HG03521 (cell line): ENCODE measurements around the gene HHATL.

ENCODE experiments used
- ATAC-seq: cut with Tn5 transposase; IDR thresholded peaks from one replicate; pipeline ENCODE4 v1.9.1; 2021; ENCODE audit warnings: mild to moderate bottlenecking, moderate library complexity; ENCODE audit not compliant: unreplicated experiment

Gene HHATL

DNA sequence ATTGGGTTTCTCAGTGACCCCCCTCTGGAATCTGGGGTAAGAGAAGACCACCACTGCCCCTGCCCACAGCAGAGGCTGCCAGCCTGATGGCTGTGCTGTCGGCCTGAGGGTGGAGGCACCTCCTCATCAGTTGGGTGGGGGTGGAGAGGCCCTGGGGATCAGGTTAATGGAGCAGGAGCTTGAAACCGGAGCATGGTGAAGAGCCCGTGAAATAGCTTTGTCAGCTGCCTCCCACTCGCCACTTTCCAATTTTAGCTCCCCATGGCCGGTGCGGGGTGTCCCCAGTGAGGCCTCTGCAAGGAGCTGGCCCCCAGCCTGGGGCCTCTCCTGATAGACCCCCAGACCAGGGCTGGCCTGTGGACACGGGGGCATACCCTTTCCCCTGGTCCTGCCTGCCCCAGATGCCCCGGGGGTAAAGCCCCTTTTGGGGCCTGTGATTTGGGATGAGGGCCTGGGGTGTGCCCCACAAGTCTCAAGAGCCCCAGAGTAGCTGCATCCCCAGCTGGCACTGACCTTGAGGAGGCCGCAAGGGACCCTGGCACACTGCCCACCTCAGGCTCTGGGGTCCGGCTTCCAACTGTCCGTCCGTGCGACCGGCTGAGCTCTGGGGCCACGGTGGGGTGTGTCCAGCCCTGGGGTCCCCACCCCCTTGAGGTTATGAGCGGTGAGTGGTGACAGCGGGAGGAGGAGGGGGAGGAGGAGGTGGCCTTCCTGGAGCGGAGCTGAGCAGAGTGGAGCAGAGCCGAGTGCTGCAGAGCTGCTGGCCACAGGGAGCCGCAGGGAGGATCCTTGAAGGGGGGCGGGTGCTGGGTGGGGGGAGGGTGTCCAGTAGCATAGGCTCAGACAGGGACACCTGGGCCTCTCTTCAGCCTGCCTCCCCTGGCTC is at the start of gene HHATL:
Gene HHATL (minus strand): TSS at position 733 of the 886 bp plus-strand sequence. CDS start 1,972 bp downstream, outside the sequence.
- no peak for ATAC-seq

DNA sequence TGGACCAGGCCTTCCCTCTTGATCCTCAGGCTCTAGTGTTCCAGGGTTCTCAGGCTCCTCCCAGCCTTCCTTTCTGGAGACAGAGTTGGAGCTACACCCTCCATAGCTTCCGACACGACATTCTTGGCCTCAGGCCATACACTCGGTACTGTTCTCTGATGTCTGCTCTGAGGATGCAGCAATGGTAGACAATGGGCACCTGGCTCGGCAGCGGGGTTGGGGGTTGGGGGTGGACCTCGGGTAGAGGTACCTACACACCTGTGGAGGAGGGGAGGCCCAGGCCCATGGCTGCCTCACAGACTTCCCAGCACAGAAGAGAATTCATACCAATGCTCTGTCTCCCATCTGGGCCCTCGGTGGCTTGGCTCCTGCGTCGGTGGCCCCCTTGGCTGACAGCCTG is 49.0 kb upstream of the HHATL start:
- ATAC-seq: no peak

DNA sequence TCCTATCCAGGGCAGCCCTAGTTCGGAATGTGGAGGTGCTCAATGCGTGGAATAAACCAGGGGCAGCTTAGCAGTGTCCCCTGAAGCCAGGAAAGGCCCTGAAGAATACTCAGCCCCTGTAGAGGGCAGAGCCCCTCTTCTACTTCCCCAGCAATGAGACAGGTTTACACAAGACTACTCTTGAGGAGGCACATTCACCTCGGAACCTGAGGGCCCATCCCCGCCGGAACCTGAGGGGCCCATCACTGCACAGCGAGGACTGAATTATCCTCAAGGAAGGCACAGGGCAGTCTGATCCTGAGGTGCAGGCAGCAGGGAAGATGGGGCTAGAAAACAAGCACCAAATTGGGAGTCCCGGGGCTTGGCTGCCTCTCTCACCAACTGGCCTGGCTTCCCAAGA is 48.2 kb upstream of the HHATL start:
- no peak for ATAC-seq

- ATAC-seq: no peak
These were observed 47.2 kb upstream of the HHATL start for GRCh38 chr3:42749753-42750231.

DNA sequence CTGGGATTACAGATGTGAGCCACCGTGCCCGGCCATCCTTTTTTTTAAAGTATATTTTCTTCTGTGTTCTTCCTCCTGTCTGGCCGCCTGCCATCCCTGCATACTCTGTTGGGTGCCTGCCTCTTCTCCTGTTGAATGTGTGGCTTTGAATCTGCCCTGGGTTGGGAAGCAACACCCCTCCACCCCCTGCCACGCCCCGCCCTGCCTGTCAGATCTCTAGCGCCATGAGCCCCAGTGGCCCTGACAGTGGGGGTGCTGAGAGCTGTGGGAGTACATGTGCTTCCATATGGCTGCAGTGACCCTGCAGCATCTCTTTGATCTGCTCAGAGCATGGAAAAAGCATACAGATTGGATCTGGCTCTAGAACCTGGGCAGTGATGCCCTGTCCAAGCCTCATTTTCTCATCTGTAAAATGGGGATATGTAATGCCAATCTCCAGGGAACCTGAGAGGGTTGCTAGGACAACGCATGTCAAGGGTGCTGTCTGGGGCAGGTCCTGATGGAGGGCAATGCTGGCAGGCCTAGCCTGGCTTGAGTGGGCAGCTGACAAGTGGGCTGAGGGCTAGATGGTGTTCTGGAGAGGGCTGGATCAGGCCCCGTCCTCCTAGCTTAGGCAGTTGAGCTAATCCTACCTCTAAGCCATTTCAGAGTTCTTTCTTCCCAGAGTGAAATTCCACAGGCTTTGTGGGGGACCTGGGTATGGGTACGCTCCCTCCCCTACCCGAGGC is 46.6 kb upstream of the HHATL start:
- ATAC-seq: no peak

DNA sequence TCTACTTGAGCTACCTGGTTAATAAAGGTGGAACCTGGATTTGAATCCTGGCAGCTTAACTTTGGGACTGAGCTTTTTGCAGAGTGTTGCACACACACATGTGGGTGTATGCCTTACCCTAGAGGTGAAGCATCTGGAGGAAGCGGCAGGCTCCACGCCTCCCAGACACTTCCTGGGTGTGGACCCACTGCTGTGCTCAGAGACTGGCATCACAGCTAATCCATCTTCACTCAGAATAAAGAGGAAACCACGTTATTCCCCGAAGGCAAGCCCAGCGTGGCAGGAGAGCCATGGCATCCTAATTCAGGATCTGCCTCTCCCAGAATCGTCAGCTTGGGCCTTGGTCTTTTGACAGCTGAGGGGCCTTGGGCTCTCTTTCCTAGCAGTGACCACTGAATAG is 45.0 kb upstream of the HHATL start:
- ATAC-seq: no peak

DNA sequence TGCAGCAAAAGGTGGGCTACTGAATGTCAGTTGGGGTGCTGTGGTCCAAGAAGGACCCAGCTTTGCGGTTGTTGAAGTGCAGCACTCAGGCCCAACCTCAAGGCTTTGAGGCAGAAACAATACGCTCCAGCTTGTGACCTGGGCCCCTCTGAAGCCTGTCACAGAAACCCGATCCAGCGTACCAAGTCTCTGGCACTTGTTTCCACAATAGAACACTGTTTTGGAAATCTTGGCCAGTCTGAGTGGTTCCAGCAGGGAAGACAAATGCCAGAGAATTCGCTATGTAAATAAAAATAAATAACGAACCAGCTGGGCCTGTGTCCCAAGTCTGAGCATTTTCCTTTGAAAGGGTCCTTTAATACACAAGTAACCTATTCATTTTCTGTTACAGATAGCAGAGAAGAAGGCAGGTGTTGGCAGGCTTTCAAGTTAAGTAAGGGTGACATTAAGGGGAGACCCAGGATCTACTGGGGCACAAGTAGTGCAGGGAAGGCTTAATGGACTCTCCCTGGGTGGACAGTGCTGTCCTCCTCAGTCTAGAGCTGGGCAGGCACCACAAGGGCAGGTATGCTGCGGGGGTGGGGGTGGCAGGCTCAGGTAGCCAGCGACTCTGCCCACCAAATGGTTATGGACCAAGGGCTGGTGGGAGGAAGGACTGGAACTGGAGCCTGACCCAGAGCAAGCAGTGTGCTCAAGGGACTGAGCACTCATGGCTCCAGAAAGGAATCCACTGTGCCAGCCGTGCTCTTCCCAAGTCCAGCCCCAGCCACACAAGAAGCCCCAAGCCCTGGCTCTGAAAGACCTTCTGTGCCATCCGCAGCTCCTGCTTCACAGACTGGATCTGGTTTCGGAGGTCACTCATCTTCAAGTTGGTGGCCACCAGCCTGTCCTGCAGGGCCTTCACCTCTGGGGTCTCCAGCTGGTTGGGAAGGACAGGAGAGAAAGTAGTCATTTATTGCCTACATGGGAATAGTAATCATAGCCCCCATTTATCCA is 44.2 kb upstream of the HHATL start:
- no peak for ATAC-seq

DNA sequence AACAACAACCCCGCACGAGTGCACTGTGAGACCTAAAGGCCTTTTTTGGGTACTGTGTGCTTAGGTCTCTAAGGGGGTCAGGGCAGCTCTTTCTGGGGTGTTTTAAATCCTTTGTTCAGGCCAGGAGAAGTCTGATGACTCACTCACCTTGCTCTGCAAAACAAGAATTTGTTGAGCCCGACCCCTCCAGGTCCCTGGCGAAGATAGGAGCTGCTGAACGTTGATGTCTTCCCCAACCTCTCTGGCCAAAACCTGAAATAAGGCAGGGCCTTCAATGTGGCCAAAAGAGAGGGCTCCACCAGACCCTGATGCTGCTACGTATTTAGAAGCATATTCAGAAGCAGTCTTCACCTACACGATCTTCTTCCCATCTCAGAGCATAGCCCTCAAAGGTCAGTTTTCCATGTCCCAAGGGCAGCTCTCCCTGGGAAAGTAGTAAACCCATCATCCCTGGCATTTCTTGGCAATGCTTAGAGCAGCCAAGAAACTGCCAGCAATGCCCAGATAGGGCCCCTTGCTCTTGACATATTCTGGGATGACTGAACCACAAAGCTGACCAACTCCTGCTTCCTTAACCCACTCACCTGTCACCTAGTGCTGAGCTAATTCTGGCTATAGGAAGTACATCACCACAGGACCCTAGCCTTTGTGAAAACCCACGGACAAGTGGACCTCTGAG is 43.3 kb upstream of the HHATL start:
- no peak for ATAC-seq

DNA sequence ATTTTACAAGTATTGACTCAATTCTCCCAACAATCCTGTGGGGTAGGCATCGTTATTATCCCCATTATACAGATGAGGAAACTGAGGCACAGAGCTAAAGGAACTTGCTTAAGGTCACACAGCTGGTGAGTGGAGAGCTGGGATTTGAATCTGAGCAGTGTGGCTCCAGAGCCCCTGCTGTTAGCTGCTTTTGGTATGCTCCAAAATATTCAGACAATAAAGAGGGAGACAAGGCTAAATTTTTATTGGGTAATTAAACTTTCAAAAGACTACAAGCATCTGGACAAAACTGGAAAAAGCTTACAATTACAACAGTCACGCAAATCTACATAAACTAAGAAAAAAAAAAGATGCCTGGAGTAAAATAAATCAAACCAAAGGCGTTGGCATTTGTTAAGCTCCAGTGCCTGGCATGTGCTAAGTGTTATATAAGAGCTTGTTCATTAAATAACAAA is 42.7 kb upstream of the HHATL start:
- ATAC-seq: no peak

- ATAC-seq: no peak
These were observed 40.8 kb upstream of the HHATL start for GRCh38 chr3:42743204-42743995.

DNA sequence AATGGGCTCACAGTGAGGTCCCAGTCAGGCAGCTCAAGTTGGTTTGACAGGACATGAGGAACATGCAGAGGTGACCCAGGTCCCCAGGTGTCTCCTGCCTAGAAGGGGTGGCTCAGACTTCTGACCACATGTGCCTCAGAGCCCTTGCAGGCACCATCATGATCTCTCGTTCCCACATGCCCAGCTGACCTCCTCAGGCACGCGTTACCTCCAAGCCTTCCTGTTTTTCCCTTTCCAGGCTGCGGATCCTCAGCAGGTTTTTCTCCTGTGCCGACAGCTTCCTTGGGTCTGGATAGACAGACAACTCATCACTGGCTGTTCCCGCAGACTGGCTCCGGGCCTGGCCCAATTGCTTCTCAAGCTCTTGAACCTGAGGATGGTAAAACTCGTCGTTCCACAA is 40.1 kb upstream of the HHATL start:
- no peak for ATAC-seq

DNA sequence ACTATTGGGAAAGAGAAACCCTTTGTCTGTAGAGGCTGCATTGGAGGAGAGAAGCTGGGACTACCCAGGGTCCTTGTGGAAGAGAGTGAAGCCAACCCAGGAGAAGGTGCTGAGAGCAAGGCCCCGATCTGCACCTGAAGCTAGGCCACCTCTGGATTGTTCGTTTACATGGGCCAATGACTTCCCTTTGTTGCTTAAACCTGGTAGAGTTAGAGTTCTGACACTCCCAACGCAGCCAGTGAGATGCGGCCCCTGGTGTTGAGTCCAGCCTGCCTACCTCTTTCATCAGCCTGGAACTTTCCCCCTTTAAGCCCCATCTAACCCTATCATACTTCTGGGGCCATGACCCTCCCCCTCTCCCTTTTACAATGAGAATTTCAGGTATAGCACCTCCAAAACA is 39.7 kb upstream of the HHATL start:
- no peak for ATAC-seq

GRCh38 chr3:42741796-42742195 is 39.2 kb upstream of the HHATL start:
- ATAC-seq: no peak

- no peak for ATAC-seq
These were observed 37.0 kb upstream of the HHATL start for GRCh38 chr3:42739401-42740158.

GRCh38 chr3:42736531-42736930 is 33.9 kb upstream of the HHATL start:
- ATAC-seq: no peak

DNA sequence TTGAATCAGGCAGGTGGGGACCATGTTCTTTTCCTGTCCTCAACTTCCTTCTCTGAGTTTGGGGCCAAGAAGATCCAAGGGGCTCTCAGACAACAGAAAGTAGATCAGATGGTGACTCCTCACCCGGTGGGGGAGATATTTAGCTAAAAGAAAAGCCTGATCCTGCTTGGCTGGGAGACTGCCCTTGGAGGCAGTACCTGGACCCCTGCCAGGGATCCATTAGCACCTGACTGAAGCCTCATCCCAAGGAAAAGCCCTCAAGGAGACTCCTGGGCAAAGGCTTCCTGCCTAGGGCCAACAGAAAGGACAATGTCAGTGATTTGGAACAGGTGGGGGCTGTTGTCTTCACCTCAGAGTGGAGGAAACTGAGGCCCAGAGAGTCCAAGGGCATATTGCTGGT is 33.5 kb upstream of the HHATL start:
- no peak for ATAC-seq

DNA sequence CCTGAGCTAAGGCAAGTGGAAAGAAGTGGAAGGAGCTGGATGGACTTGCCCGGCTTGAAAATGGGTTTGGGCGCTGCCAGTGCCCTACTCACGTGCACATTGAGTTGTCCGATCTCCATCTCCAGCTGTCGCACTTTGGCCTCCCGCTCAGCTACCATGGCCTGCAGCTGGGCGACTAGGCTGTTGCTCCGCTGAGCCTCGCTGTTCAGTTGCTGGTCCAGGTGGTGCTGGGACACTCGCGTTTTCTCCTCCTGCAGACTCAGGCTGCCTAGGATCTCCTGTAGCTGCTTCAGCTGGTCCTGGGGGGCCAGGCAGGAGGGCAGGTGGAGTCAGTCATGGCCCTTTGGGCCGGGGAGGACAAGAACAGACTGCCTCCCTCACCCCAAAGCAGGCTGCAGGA is 33.0 kb upstream of the HHATL start:
- no peak for ATAC-seq

DNA sequence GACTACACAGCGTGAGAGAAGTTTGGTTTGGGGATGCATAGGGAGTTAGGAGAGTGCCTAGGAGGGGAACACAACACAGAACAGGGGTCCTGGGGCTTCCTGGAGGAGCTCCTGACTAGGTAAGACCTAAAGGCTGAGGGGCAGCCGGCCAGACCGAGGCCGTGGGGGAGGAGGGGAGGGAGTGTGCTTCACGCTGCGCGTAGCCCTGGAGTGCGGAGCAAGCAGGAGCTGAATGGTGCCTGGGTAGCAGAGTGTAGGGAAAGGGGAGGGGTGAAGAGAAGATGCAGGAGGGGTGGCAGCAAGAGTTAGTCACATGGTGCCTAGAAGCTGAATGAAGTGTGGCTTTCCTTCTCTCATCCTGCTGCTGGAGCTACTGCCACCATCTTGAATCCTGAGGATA is 32.4 kb upstream of the HHATL start:
- ATAC-seq: no peak
